Melanocyte of skin (primary cell): ENCODE measurements around the gene KLHL42. TPM values are rescaled to one million over a fixed set of nuclear protein-coding genes. Genes with fewer than 3 reads are reported as not detected.

Source experiments
- small RNA-seq, 2 donors: library from RNA; depleted of rRNA; stranded (forward); fragments of <200 nt; gene quantifications; one replicate each; pipeline ENCODE3, GENCODE V24; 2012
- total RNA-seq, 2 donors: library from RNA; depleted of rRNA; stranded (reverse); fragments of >200 nt; gene quantifications; 2 replicates each; pipeline ENCODE4 v1.2.3, GENCODE V29; 2012

KLHL42 gene
- total RNA-seq: 100 to 1,000 TPM in 1 of 2 donors, 10 to 100 TPM in 1; 80.9 to 111 TPM

GRCh38 chr12:27779920-27780611 lies at the start of gene KLHL42, which contains the start of gene MANSC4:
Gene KLHL42, plus strand, starts transcription at chr12:27780233. Its CDS starts 98 bp downstream, at chr12:27780331.
Gene MANSC4, minus strand, starts transcription at chr12:27780236. Its CDS starts 8,960 bp downstream, at chr12:27771276.

Small RNA genes within 50 kb of the gene (small RNA-seq; reads per million reads assigned to genes)
- gene RF00019 (0 reads per million in 2 donors), gene RF02271 (0 reads per million in 2 donors)

Other genes starting within 250 kb of the KLHL42 start
- 1 to 10 TPM; 1.0 to 1.7 TPM for gene REP15, start 83.8 kb upstream of the KLHL42 start, total RNA-seq
- 10 to 100 TPM; 50.9 to 61.3 TPM for gene MRPS35, start 69.4 kb upstream of the KLHL42 start, total RNA-seq
- not detected for gene MANSC4, start within 50 bp of the KLHL42 start, total RNA-seq
- gene PTHLH, start 192.5 kb downstream of the KLHL42 start, total RNA-seq: under 1 TPM; 0.33 to 0.34 TPM